IMR-90 (cell line): ENCODE data around the gene SASH1. TPM values are rescaled to one million over a fixed set of nuclear protein-coding genes. Genes with fewer than 3 reads are reported as not detected.

Source experiments
- CTCF ChIP-seq: conservative IDR thresholded peaks from 2 replicates; pipeline ENCODE4 v1.5.1; 2012; ENCODE audit warnings: mild to moderate bottlenecking, low read depth, low read length, improper control_type of control experiment
- FOS ChIP-seq: fragments of 150-350 bp; IDR thresholded peaks from 2 replicates; pipeline ENCODE4 v1.6.1; 2016; ENCODE audit warnings: low read depth, low read length
- polyA plus RNA-seq, 3 experiments: library from polyadenylated mRNA; depleted of rRNA; stranded (reverse); fragments of >200 nt; gene quantifications; 2 replicates each; pipeline ENCODE4 v1.2.3, GENCODE V29; 2012; ENCODE audit warnings: low replicate concordance in 1 of 3
- total RNA-seq: library from RNA; depleted of rRNA; stranded (reverse); fragments of >200 nt; gene quantifications from 2 replicates; pipeline ENCODE4 v1.2.3, GENCODE V29; 2012
- TF ChIP-seq, protein P1 (sequence below): fragments of 150-350 bp; IDR thresholded peaks from 2 replicates; pipeline ENCODE4 v1.6.1; 2017; ENCODE audit warnings: mild to moderate bottlenecking, antibody characterized with exemption, low read length, low read depth

Gene SASH1
- total and polyA plus RNA-seq, 2 of the 4 experiments (the other 2 are of a cell fraction): 11.6 to 16.5 TPM

- TF ChIP-seq CTCF: no peak
- TF ChIP-seq FOS: no peak
- TF ChIP-seq, protein P1, sequence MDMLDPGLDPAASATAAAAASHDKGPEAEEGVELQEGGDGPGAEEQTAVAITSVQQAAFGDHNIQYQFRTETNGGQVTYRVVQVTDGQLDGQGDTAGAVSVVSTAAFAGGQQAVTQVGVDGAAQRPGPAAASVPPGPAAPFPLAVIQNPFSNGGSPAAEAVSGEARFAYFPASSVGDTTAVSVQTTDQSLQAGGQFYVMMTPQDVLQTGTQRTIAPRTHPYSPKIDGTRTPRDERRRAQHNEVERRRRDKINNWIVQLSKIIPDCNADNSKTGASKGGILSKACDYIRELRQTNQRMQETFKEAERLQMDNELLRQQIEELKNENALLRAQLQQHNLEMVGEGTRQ: peak; percentile 68
Observed at GRCh38 chr6:148342350-148343046, at the start of gene SASH1 (continued).
